Peyer's patch (tissue), 4 donors: ENCODE results near the gene STEAP4. TPM values are rescaled to one million over a fixed set of nuclear protein-coding genes. Genes with fewer than 3 reads are reported as not detected.
A peak's percentile ranks its signal among the peaks of the same experiment; 100 is the strongest.

Experiments
- DNase-seq, 3 donors: peaks; one replicate each; pipeline ENCODE4 v3.0.0-alpha.2; 2017 to 2019
- H3K27ac ChIP-seq, 4 donors: fragments of 200-600 bp; sonication (generic); one replicate each; pipeline ENCODE4 v1.5.1; 2016 to 2019
- H3K27me3 ChIP-seq, 2 donors: fragments of 200-600 bp; sonication (generic); one replicate each; pipeline ENCODE4 v1.5.1; 2019
- H3K36me3 ChIP-seq, 3 donors: fragments of 200-600 bp; sonication (generic); one replicate each; pipeline ENCODE4 v1.5.1; 2016 to 2019
- H3K4me1 ChIP-seq, 4 donors: fragments of 200-600 bp; sonication (generic); one replicate each; pipeline ENCODE4 v1.5.1; 2016 to 2019
- H3K4me3 ChIP-seq, 4 donors: fragments of 200-600 bp; sonication (generic); 1 replicate in 3 of 4; 2 replicates in 1 of 4; pipeline ENCODE4 v1.5.1; 2016 to 2019; ENCODE audit warnings: mild to moderate bottlenecking in 1 of 4
- H3K9me3 ChIP-seq, 4 donors: fragments of 200-600 bp; sonication (generic); one replicate each; pipeline ENCODE4 v1.5.1; 2016 to 2019; ENCODE audit warnings: mild to moderate bottlenecking in 1 of 4
- POLR2A ChIP-seq, 2 donors: fragments of 450-650 bp; IDR thresholded peaks; one replicate each; pipeline ENCODE4 v1.5.1; 2017; ENCODE audit warnings: antibody characterized with exemption in 2 of 2, mild to moderate bottlenecking in 2 of 2, moderate library complexity in 2 of 2
- total RNA-seq, 4 donors: library from RNA; depleted of rRNA; stranded (reverse); fragments of >200 nt; gene quantifications; one replicate each; pipeline ENCODE4 v1.1.0, GENCODE V29; 2016
- TF ChIP-seq, protein P1 (sequence below), 6 experiments: fragments of 450-650 bp in 4 of 6; fragments of 200-600 bp in 2 of 6; sonication (generic) in 1 of 6; IDR thresholded peaks; one replicate each; pipeline ENCODE4 v1.5.1; 2017 to 2019; ENCODE audit warnings: antibody characterized with exemption in 6 of 6, mild to moderate bottlenecking in 3 of 6, moderate library complexity in 1 of 6

The STEAP4 gene
- 10 to 100 TPM in 1 of 4 donors, 1 to 10 TPM in 3; 1.9 to 16.5 (median 5.1) TPM for total RNA-seq

DNA sequence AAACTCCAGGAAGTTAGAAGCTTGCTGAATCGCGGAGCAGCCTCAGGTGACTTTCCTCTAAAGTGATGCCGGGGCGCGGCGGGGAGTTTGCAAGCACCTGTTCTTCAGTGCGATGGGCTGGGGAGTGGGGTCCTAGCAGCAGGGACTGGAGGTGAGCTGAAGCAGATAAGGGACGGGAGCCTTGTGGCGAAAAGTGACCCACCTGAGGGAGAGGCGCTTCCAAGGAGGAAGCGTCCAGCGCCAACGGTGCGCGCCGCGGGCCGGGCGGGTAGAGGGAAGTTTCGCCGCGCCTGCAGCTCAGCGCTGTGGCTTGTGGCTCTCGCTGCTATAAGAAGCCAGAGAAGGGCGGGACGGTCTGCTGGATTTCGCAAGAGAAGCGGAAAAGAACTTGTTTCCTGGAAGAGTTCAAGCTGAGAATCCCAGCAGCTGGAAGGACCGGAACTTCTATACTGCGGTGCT lies at the start of gene STEAP4:
STEAP4 (minus strand) TSS at position 305 of the 459 bp plus-strand sequence. CDS start 22,625 bp downstream, outside the sequence.
- DNase-seq: peak in 2 of 3 donors; percentile 72 to 85
- peaks cover 0 to 6% (median 0%) of the 10 kb centered on the region in 4 donors for H3K4me1 ChIP-seq
- TF ChIP-seq, protein P1, sequence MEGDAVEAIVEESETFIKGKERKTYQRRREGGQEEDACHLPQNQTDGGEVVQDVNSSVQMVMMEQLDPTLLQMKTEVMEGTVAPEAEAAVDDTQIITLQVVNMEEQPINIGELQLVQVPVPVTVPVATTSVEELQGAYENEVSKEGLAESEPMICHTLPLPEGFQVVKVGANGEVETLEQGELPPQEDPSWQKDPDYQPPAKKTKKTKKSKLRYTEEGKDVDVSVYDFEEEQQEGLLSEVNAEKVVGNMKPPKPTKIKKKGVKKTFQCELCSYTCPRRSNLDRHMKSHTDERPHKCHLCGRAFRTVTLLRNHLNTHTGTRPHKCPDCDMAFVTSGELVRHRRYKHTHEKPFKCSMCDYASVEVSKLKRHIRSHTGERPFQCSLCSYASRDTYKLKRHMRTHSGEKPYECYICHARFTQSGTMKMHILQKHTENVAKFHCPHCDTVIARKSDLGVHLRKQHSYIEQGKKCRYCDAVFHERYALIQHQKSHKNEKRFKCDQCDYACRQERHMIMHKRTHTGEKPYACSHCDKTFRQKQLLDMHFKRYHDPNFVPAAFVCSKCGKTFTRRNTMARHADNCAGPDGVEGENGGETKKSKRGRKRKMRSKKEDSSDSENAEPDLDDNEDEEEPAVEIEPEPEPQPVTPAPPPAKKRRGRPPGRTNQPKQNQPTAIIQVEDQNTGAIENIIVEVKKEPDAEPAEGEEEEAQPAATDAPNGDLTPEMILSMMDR (IDR thresholded peaks at IDR 0.05): no peak
- TF ChIP-seq POLR2A (IDR thresholded peaks at IDR 0.05): no peak
- H3K4me3 ChIP-seq: peak within 1 kb of the TSS in 3 of 4 donors; percentile 10 to 45 (median 35)
- peak within 1 kb of the TSS in 1 of 4 donors; percentile 30 for H3K27ac ChIP-seq
- no peaks in the 10 kb centered on the region for H3K9me3 ChIP-seq
- no peaks in the 10 kb centered on the region for H3K27me3 ChIP-seq
- no peaks in the 10 kb centered on the region for H3K36me3 ChIP-seq

DNA sequence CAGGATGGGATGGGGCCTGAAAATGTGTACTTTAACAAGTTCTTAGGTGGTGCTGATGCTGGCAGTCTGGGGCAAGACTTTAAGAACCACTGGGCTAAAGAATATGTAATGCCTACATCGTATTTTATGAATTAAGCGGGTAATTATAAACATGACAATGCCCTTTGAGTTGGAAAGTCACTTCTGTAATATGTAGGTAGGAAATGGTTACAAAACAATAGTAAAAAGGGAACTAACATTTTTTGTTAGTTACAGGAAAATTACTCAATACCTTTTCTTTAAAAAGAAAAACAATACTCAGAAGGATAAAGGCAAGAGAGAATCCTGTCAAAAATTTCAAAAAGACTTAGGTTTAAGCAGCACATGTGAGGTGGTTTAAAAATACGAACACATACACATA lies 48.3 kb upstream of the STEAP4 start:
- H3K36me3 ChIP-seq: no peaks in the 10 kb centered on the region
- H3K27me3 ChIP-seq: no peaks in the 10 kb centered on the region
- H3K9me3 ChIP-seq: no peaks in the 10 kb centered on the region
- H3K4me3 ChIP-seq: no peak overlapping the region
- no peak overlapping the region for H3K27ac ChIP-seq
- DNase-seq: no peak
- H3K4me1 ChIP-seq: peaks cover 0 to 4% (median 0%) of the 10 kb centered on the region in 4 donors
- no peak for TF ChIP-seq POLR2A (IDR thresholded peaks at IDR 0.05)
- TF ChIP-seq, protein P1 (IDR thresholded peaks at IDR 0.05): no peak

DNA sequence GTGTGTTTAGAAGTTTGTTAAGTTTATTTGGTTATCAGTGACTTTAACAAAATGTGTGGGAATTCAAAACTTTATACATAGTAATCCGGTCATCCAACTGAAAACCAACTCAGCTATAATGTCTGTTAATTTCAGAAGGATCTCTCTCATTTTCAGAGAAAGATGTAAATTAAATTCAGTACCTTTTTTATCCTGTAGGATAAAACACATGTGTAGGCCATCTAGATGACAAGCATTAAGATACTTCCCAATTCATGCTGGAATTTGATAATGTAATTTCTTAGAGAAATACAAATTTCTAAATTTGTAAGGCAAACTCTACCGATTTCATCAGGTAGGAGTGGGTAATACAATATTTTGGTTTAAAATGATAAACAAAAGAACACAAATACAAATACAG lies 43.4 kb upstream of the STEAP4 start:
- Histone ChIP-seq H3K4me3 (no peak overlapping the region), H3K36me3 (no peaks in the 10 kb centered on the region), H3K27me3 (no peaks in the 10 kb centered on the region), H3K9me3 (no peaks in the 10 kb centered on the region), H3K27ac (no peak overlapping the region), H3K4me1 (no peaks in the 10 kb centered on the region)
- DNase-seq: no peak
- TF ChIP-seq, protein P1 (IDR thresholded peaks at IDR 0.05): no peak
- no peak for TF ChIP-seq POLR2A (IDR thresholded peaks at IDR 0.05)

DNA sequence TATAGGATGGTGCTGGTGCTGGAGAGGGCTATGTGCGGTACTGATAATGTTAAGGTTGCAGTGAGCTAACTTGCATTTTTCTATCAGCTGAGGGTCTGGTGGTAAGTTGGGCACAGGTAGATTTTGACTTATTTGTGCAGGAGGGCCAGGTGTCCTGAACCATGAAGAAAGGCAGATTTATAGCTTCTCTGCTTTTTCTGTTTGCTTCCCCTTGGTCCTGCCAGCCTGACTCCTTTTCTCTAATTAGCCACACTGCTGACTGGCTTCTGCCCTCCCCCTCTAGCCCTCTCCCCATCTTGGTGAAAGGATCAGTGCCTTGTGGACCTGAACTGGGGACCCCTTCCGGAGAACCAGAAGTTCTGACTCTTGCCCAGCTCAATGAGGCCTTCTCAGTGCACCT lies 40.8 kb upstream of the STEAP4 start:
- TF ChIP-seq POLR2A (IDR thresholded peaks at IDR 0.05): no peak
- TF ChIP-seq, protein P1 (IDR thresholded peaks at IDR 0.05): no peak
- H3K4me3 ChIP-seq: no peak overlapping the region
- no peaks in the 10 kb centered on the region for H3K9me3 ChIP-seq
- no peaks in the 10 kb centered on the region for H3K36me3 ChIP-seq
- H3K4me1 ChIP-seq: no peaks in the 10 kb centered on the region
- H3K27ac ChIP-seq: no peak overlapping the region
- DNase-seq: no peak
- H3K27me3 ChIP-seq: no peaks in the 10 kb centered on the region

DNA sequence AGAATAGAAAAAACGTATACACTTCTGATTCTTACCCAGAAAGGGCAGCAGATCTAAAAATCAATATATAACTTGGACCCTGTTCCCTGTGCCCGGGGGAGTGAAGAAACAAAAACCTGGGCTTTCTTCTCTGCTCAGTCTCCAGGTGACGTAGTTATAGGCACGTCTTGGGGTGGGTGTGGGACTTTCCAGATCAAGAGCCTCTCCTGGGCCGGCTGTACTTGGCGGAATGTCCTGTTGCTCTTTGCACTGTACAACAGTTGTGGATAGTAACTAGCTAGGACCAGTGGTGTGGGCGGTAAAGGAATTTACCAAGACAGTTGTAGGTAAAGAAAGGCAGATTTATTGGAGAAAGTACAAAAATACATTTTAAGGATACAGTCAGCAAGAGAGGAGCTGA lies 40.4 kb upstream of the STEAP4 start:
- H3K27me3 ChIP-seq: no peaks in the 10 kb centered on the region
- no peak overlapping the region for H3K4me3 ChIP-seq
- TF ChIP-seq, protein P1 (IDR thresholded peaks at IDR 0.05): no peak
- TF ChIP-seq POLR2A (IDR thresholded peaks at IDR 0.05): no peak
- no peaks in the 10 kb centered on the region for H3K4me1 ChIP-seq
- no peak overlapping the region for H3K27ac ChIP-seq
- H3K9me3 ChIP-seq: no peaks in the 10 kb centered on the region
- H3K36me3 ChIP-seq: no peaks in the 10 kb centered on the region
- DNase-seq: no peak

DNA sequence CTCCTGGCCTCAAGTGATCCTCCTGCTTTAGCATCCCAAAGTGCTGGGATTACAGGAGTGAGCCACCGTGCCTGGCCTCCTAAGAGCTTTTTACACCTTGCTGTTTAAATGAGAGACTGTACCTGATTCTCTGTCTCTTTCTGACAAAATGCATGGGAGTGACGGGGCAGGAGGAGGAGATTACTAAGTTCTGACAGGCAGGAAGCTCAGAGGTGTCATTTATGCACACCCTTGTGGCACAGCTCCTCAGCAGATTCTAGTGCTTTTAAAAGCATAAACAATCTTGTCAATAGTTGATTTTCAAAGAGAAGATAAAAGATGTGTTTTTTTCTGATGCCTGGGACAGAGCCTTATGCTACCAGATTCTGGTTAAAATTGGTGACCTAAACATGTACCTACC lies 39.7 kb upstream of the STEAP4 start:
- no peak for DNase-seq
- Histone ChIP-seq H3K4me1 (no peaks in the 10 kb centered on the region), H3K4me3 (no peak overlapping the region), H3K27me3 (no peaks in the 10 kb centered on the region), H3K36me3 (no peaks in the 10 kb centered on the region), H3K27ac (no peak overlapping the region), H3K9me3 (no peaks in the 10 kb centered on the region)
- no peak for TF ChIP-seq POLR2A (IDR thresholded peaks at IDR 0.05)
- TF ChIP-seq, protein P1 (IDR thresholded peaks at IDR 0.05): no peak
